Measurements from ENCODE around the gene CDA. TPM values are rescaled to one million over a fixed set of nuclear protein-coding genes. Genes with fewer than 3 reads are reported as not detected.

The CDA gene
- total RNA-seq, 1 donor from 2014 or later = not detected

DNA sequence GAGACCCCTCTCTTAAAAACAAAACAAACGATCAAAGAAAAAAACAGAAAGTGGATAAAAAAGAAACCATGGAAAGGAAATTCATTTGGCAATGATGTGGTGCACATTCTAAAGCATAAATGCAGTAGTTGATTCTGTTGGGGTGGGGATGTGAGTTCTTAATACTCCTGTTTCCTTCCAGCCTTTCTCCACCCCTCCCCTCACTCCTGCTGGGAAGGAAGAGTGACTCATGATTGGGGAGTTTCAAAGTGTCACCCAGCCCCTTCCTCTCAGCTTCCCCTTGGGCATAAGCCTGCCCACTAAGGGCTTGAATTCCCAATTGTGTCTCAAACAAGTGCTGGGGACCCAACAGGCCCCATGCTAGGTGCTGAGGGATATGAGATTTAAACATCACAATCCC is 37.6 kb downstream of the CDA start:
- Mint-ChIP-seq H3K4me3 (ENCODE audit: unreplicated experiment) (no peak overlapping the region), H3K27me3 (ENCODE audit: low read depth, unreplicated experiment) (peaks cover 5% of the 10 kb centered on the region), H3K9me3 (ENCODE audit: unreplicated experiment) (peaks cover 4% of the 10 kb centered on the region), H3K4me1 (ENCODE audit: low read depth, unreplicated experiment) (no peaks in the 10 kb centered on the region), H3K27ac (ENCODE audit: unreplicated experiment) (no peak overlapping the region), H3K36me3 (ENCODE audit: low read depth, unreplicated experiment) (no peaks in the 10 kb centered on the region)
- Histone ChIP-seq H3K36me3 (ENCODE audit: insufficient read depth, low read length) (no peaks in the 10 kb centered on the region), H2AFZ (ENCODE audit: low read depth, low read length) (no peak overlapping the region), H3K4me3 (ENCODE audit: insufficient read depth, low read depth, low read length) (no peak overlapping the region), H4K20me1 (ENCODE audit: insufficient read depth, low read length) (no peaks in the 10 kb centered on the region), H3K27me3 (ENCODE audit: insufficient read depth, low read length) (peaks cover 2% of the 10 kb centered on the region), H3K4me2 (ENCODE audit: low read length) (no peak overlapping the region), H3K9ac (ENCODE audit: low read length) (no peak overlapping the region), H3K79me2 (ENCODE audit: insufficient read depth, low read length) (no peaks in the 10 kb centered on the region), H3K9me3 (ENCODE audit: insufficient read depth, low read depth, low read length) (no peaks in the 10 kb centered on the region), H3K27ac (ENCODE audit: low read depth, low read length) (no peak overlapping the region), H3K4me1 (ENCODE audit: insufficient read depth, low read length) (no peaks in the 10 kb centered on the region)
- DNase-seq (ENCODE audit: low read depth) (no peak), FAIRE-seq (no peak)
- TF ChIP-seq EZH2 (IDR thresholded peaks at IDR 0.05; ENCODE audit: insufficient read depth, low read length) = no peak
- TF ChIP-seq, protein P1, sequence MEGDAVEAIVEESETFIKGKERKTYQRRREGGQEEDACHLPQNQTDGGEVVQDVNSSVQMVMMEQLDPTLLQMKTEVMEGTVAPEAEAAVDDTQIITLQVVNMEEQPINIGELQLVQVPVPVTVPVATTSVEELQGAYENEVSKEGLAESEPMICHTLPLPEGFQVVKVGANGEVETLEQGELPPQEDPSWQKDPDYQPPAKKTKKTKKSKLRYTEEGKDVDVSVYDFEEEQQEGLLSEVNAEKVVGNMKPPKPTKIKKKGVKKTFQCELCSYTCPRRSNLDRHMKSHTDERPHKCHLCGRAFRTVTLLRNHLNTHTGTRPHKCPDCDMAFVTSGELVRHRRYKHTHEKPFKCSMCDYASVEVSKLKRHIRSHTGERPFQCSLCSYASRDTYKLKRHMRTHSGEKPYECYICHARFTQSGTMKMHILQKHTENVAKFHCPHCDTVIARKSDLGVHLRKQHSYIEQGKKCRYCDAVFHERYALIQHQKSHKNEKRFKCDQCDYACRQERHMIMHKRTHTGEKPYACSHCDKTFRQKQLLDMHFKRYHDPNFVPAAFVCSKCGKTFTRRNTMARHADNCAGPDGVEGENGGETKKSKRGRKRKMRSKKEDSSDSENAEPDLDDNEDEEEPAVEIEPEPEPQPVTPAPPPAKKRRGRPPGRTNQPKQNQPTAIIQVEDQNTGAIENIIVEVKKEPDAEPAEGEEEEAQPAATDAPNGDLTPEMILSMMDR (IDR thresholded peaks at IDR 0.05; ENCODE audit: insufficient read depth, low read depth, low read length) = no peak

DNA sequence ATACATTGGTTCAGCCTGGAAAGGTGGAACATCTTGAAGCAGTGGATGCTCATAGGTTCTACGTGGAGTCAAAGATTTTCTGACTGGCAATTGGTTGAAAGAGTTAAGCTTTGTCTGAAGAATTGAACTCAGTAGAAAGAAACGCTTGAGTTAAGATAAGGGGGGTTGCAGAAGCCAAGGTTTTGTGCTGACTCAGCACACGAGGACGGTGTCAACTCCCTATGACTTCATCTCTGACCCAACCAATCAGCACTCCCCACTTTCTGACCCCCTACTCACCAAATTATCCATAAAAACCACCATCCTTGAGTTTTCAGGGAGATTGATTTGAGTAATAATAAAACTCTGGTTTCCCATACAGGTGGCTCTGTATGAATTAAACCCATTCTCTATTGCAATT is 41.8 kb downstream of the CDA start:
- H3K36me3 ChIP-seq (ENCODE audit: insufficient read depth, low read length) = no peaks in the 10 kb centered on the region
- no peak overlapping the region for H2AFZ ChIP-seq (ENCODE audit: low read depth, low read length)
- peaks cover 2% of the 10 kb centered on the region for H3K27me3 ChIP-seq (ENCODE audit: insufficient read depth, low read length)
- H3K4me2 ChIP-seq (ENCODE audit: low read length) = no peak overlapping the region
- H3K27ac ChIP-seq (ENCODE audit: low read depth, low read length) = no peak overlapping the region
- Mint-ChIP-seq H3K9me3 (ENCODE audit: unreplicated experiment) (no peaks in the 10 kb centered on the region), H3K4me3 (ENCODE audit: unreplicated experiment) (no peak overlapping the region), H3K4me1 (ENCODE audit: low read depth, unreplicated experiment) (no peaks in the 10 kb centered on the region), H3K27ac (ENCODE audit: unreplicated experiment) (no peak overlapping the region), H3K36me3 (ENCODE audit: low read depth, unreplicated experiment) (no peaks in the 10 kb centered on the region), H3K27me3 (ENCODE audit: low read depth, unreplicated experiment) (no peaks in the 10 kb centered on the region)
- H3K79me2 ChIP-seq (ENCODE audit: insufficient read depth, low read length) = peaks cover 6% of the 10 kb centered on the region
- no peaks in the 10 kb centered on the region for H3K9me3 ChIP-seq (ENCODE audit: insufficient read depth, low read depth, low read length)
- TF ChIP-seq, protein P1 (IDR thresholded peaks at IDR 0.05; ENCODE audit: insufficient read depth, low read depth, low read length) = no peak
- TF ChIP-seq EZH2 (IDR thresholded peaks at IDR 0.05; ENCODE audit: insufficient read depth, low read length) = no peak
- DNase-seq (ENCODE audit: low read depth) = no peak
- H4K20me1 ChIP-seq (ENCODE audit: insufficient read depth, low read length) = peaks cover 11% of the 10 kb centered on the region
- H3K9ac ChIP-seq (ENCODE audit: low read length) = no peak overlapping the region
- peaks cover 9% of the 10 kb centered on the region for H3K4me1 ChIP-seq (ENCODE audit: insufficient read depth, low read length)
- FAIRE-seq = no peak
- H3K4me3 ChIP-seq (ENCODE audit: insufficient read depth, low read depth, low read length) = no peak overlapping the region

DNA sequence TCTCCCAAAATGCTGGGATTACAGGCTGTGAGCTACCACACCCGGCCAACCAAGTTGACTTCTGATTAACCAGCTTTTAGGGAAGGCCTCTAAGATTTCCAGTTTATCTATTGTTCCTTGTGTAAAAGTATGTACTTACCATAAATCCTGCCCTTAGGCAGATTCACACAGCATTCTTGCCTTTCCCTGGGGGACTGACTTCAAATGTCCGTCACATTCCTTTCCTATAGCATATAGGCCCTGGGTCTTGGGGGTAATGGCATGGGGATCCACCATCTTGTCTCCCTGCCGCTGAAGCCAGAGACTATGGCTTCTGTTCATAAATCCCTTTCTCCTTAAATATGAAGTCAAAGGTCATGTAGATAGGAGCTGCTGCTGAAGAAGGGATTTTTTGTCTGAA is 43.5 kb downstream of the CDA start:
- Mint-ChIP-seq H3K27me3 (ENCODE audit: low read depth, unreplicated experiment) (no peaks in the 10 kb centered on the region), H3K27ac (ENCODE audit: unreplicated experiment) (no peak overlapping the region), H3K4me3 (ENCODE audit: unreplicated experiment) (peak overlapping the region; percentile 76), H3K9me3 (ENCODE audit: unreplicated experiment) (no peaks in the 10 kb centered on the region), H3K4me1 (ENCODE audit: low read depth, unreplicated experiment) (no peaks in the 10 kb centered on the region), H3K36me3 (ENCODE audit: low read depth, unreplicated experiment) (peaks cover 5% of the 10 kb centered on the region)
- no peaks in the 10 kb centered on the region for H3K9me3 ChIP-seq (ENCODE audit: insufficient read depth, low read depth, low read length)
- no peak overlapping the region for H2AFZ ChIP-seq (ENCODE audit: low read depth, low read length)
- DNase-seq (ENCODE audit: low read depth) (no peak), FAIRE-seq (no peak)
- no peak overlapping the region for H3K4me3 ChIP-seq (ENCODE audit: insufficient read depth, low read depth, low read length)
- H3K4me1 ChIP-seq (ENCODE audit: insufficient read depth, low read length) = peaks cover 9% of the 10 kb centered on the region
- no peak overlapping the region for H3K27ac ChIP-seq (ENCODE audit: low read depth, low read length)
- peaks cover 2% of the 10 kb centered on the region for H3K27me3 ChIP-seq (ENCODE audit: insufficient read depth, low read length)
- peaks cover 9% of the 10 kb centered on the region for H3K79me2 ChIP-seq (ENCODE audit: insufficient read depth, low read length)
- peaks cover 21% of the 10 kb centered on the region for H4K20me1 ChIP-seq (ENCODE audit: insufficient read depth, low read length)
- H3K4me2 ChIP-seq (ENCODE audit: low read length) = no peak overlapping the region
- H3K9ac ChIP-seq (ENCODE audit: low read length) = no peak overlapping the region
- TF ChIP-seq, protein P1 (IDR thresholded peaks at IDR 0.05; ENCODE audit: insufficient read depth, low read depth, low read length) = no peak
- TF ChIP-seq EZH2 (IDR thresholded peaks at IDR 0.05; ENCODE audit: insufficient read depth, low read length) = no peak
- no peaks in the 10 kb centered on the region for H3K36me3 ChIP-seq (ENCODE audit: insufficient read depth, low read length)
